Lung (tissue), 12 donors: ENCODE data around the gene TTC4. TPM values are rescaled to one million over a fixed set of nuclear protein-coding genes. Genes with fewer than 3 reads are reported as not detected.

Experiments
- ATAC-seq: fragments of 200-7000 bp; cut with Tn5 transposase; one replicate; pipeline ENCODE4 v1.9.1; 2020; ENCODE audit warnings: moderate number of reproducible peaks; ENCODE audit not compliant: insufficient read depth, low FRiP score
- DNase-seq, 3 donors: peaks; one replicate each; pipeline ENCODE4 v3.0.0-alpha.2; 2013 to 2017
- H3K27ac ChIP-seq, 2 donors: one replicate each; pipeline ENCODE4 v1.5.1; 2013; ENCODE audit warnings: mild to moderate bottlenecking in 2 of 2, moderate library complexity in 2 of 2, control low read depth in 1 of 2, inconsistent platforms in 1 of 2, low read depth in 1 of 2, low read length in 1 of 2
- H3K27me3 ChIP-seq, 3 donors: one replicate each; pipeline ENCODE4 v1.5.1; 2013; ENCODE audit warnings: low read length in 2 of 3; ENCODE audit not compliant: control insufficient read depth in 3 of 3, insufficient read depth in 3 of 3
- H3K36me3 ChIP-seq, 4 donors: one replicate each; pipeline ENCODE4 v1.5.1; 2013; ENCODE audit warnings: low read length in 4 of 4, mild to moderate bottlenecking in 1 of 4, moderate library complexity in 1 of 4; ENCODE audit not compliant: control insufficient read depth in 4 of 4, insufficient read depth in 4 of 4
- H3K4me1 ChIP-seq, 5 donors: one replicate each; pipeline ENCODE4 v1.5.1; 2013; ENCODE audit warnings: low read length in 5 of 5, mild to moderate bottlenecking in 2 of 5, moderate library complexity in 1 of 5; ENCODE audit not compliant: control insufficient read depth in 5 of 5, insufficient read depth in 5 of 5
- H3K4me3 ChIP-seq: one replicate; pipeline ENCODE4 v1.5.1; 2013; ENCODE audit warnings: mild to moderate bottlenecking, control low read depth, moderate library complexity
- H3K9ac ChIP-seq, 2 donors: one replicate each; pipeline ENCODE4 v1.5.1; 2013; ENCODE audit warnings: low read length in 2 of 2, control low read depth in 1 of 2; ENCODE audit not compliant: insufficient read depth in 1 of 2
- H3K9me3 ChIP-seq, 4 donors: one replicate each; pipeline ENCODE4 v1.5.1; 2013; ENCODE audit warnings: low read length in 3 of 4, mild to moderate bottlenecking in 1 of 4, moderate library complexity in 1 of 4; ENCODE audit not compliant: control insufficient read depth in 4 of 4, insufficient read depth in 3 of 4
- WGBS, 2 donors: extraction: QIAGEN DNeasy Blood & Tissue Kit; methylation state at CpG; one replicate each; pipeline ENCODE4 v1.1.7; 2013; 5-methylcytosine and 5-hydroxymethylcytosine counted together
- polyA plus RNA-seq, 2 donors: library from polyadenylated mRNA; stranded (reverse); fragments of 200-250 nt; gene quantifications; one replicate each; pipeline ENCODE4 v1.2.1, GENCODE V29; 2013
- total RNA-seq, 2 donors: library from RNA; depleted of rRNA in 1 of 2; stranded (reverse); fragments of >200 nt in 1 of 2; gene quantifications; one replicate each; pipeline ENCODE4 v1.2.1, GENCODE V29; 2014 to 2021
- TF ChIP-seq, protein P1 (sequence below): IDR thresholded peaks from 2 replicates; pipeline ENCODE4 v1.5.1; 2012; ENCODE audit warnings: mild to moderate bottlenecking; ENCODE audit errors: control extremely low read depth, extremely low read depth
- donor health status: control.
- donor health status: control.
- donor health status: Bipolar disorder and iron deficiency.
- donor health status: healthy.
- donor health status: DM: yes; HTN: yes; CAD: no.

Gene TTC4
- total and polyA plus RNA-seq, 4 donors = 11.6 to 18.4 (median 16.7) TPM

DNA sequence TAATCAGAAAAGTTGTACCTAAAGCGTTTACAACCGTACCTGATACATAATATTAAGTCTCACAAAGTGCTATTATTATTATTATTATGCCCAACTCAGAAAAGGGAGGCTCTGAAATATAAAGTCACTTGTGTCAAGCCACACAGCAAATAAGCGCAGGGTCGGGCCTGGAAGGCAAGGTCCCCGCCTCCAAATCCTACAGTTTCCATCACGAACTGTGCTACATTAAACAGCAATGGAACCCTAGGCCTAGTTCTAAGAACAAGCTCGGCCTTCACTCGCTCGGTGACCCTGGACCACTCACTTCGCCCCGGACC, 48.1 kb downstream of the TTC4 start:
- H3K27me3 ChIP-seq = no peaks in the 10 kb centered on the region
- peaks cover 0 to 14% (median 0%) of the 10 kb centered on the region in 5 donors for H3K4me1 ChIP-seq
- no peak for DNase-seq
- WGBS, 2 donors = 3 to 6% methylated on average over 11 of the region's 11 CpGs
- H3K4me3 ChIP-seq = peak overlapping the region; percentile 91
- H3K9ac ChIP-seq = peak overlapping the region; percentile 89 to 91
- TF ChIP-seq, protein P1, sequence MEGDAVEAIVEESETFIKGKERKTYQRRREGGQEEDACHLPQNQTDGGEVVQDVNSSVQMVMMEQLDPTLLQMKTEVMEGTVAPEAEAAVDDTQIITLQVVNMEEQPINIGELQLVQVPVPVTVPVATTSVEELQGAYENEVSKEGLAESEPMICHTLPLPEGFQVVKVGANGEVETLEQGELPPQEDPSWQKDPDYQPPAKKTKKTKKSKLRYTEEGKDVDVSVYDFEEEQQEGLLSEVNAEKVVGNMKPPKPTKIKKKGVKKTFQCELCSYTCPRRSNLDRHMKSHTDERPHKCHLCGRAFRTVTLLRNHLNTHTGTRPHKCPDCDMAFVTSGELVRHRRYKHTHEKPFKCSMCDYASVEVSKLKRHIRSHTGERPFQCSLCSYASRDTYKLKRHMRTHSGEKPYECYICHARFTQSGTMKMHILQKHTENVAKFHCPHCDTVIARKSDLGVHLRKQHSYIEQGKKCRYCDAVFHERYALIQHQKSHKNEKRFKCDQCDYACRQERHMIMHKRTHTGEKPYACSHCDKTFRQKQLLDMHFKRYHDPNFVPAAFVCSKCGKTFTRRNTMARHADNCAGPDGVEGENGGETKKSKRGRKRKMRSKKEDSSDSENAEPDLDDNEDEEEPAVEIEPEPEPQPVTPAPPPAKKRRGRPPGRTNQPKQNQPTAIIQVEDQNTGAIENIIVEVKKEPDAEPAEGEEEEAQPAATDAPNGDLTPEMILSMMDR = no peak
- H3K36me3 ChIP-seq = peaks cover 0 to under 1% (median 0%) of the 10 kb centered on the region in 4 donors
- H3K9me3 ChIP-seq = no peaks in the 10 kb centered on the region
- ATAC-seq = no peak
- H3K27ac ChIP-seq = peak overlapping the region; percentile 74 to 85

DNA sequence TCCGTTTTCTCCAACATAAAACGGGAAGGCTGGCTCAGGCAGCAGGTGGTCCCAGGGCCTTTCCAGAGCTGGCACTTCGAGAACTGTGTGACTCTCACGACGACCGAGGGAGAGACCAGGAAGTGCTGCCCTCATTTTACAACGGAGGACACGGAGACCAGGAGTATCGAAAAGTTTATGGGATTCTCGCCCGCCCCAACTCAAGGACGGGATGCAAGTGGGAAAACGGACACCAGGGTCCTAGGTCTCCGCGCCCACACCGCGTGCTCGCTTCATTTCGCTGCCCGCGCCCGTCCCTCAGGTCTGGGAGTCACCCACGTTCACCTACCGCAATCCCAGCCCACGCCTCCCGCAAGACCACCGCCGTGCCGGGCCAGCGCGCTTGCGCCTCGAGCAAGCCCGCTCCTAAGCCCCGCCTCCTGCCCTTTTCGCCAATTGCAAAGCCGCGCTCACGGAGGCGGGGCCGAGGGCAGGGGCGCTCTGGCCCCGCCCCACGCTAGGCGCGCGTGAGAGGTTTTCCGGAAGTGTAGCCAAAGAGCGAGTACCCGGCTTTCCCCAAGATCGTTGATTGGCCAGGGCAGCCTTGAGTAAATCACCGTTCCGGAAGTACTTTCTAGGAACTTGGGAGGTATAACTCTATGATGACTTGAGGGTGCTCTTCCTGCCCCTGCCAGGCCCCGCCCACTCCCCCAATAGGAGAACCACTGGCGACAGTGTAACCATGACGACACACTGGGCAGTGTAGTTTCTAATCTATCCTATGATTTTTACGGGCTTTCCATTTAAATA, 48.7 kb downstream of the TTC4 start, which contains the start of gene PARS2:
TSS of gene PARS2 (minus strand) at position 391 of the 789 bp plus-strand sequence. CDS start 5,362 bp downstream, outside the sequence.
- TF ChIP-seq, protein P1 = no peak
- H3K27me3 ChIP-seq = no peaks in the 10 kb centered on the region
- no peaks in the 10 kb centered on the region for H3K36me3 ChIP-seq
- peak within 1 kb of the TSS; percentile 74 to 85 for H3K27ac ChIP-seq
- peak within 1 kb of the TSS; percentile 91 for H3K4me3 ChIP-seq
- ATAC-seq = peak; percentile 99
- H3K4me1 ChIP-seq = peaks cover 0 to 14% (median 0%) of the 10 kb centered on the region in 5 donors
- DNase-seq = peak; percentile 98 to 100 (median 100)
- peak within 1 kb of the TSS; percentile 89 to 91 for H3K9ac ChIP-seq
- no peaks in the 10 kb centered on the region for H3K9me3 ChIP-seq
- WGBS, 2 donors = 0 to 1% methylated on average over 56 to 57 of the region's 57 CpGs

GRCh38 chr1:54764922-54765561, 49.4 kb downstream of the TTC4 start:
- ATAC-seq (no peak), DNase-seq (no peak)
- Histone ChIP-seq H3K27ac (peak overlapping the region in 1 of 2 donors; percentile 54), H3K9ac (peak overlapping the region; percentile 4 to 60), H3K36me3 (no peaks in the 10 kb centered on the region), H3K4me1 (peaks cover 0 to 14% (median 0%) of the 10 kb centered on the region in 5 donors), H3K27me3 (no peaks in the 10 kb centered on the region), H3K4me3 (peak overlapping the region; percentile 15), H3K9me3 (no peaks in the 10 kb centered on the region)
- WGBS, 2 donors = 60 to 69% methylated on average over 13 of the region's 13 CpGs
- TF ChIP-seq, protein P1 = no peak
